Measurements from ENCODE around the gene ATP8B1. TPM values are rescaled to one million over a fixed set of nuclear protein-coding genes. Genes with fewer than 3 reads are reported as not detected.

The ATP8B1 gene
- polyA plus RNA-seq, 1 donor from 2014 or later, result 0.50 TPM

- Mint-ChIP-seq H3K27ac (no peak overlapping the region), H3K4me3 (no peak overlapping the region), H3K9me3 (peaks cover 2 to 7% (median 3%) of the 10 kb centered on the region in 3 donors), H3K4me1 (peaks cover 0 to 2% (median 2%) of the 10 kb centered on the region in 3 donors), H3K27me3 (peaks cover 15% of the 10 kb centered on the region), H3K36me3 (no peaks in the 10 kb centered on the region)
These were observed 4.4 kb upstream of the ATP8B1 start for GRCh38 chr18:57807336-57808117.

- peaks cover 19% of the 10 kb centered on the region for H3K27me3 Mint-ChIP-seq
- no peak overlapping the region for H3K4me3 Mint-ChIP-seq
- no peak overlapping the region for H3K27ac Mint-ChIP-seq
- peaks cover 0 to 5% (median 5%) of the 10 kb centered on the region in 3 donors for H3K4me1 Mint-ChIP-seq
- peaks cover under 1 to 7% (median 3%) of the 10 kb centered on the region in 3 donors for H3K9me3 Mint-ChIP-seq
- H3K36me3 Mint-ChIP-seq, result no peaks in the 10 kb centered on the region
These were observed 3.8 kb upstream of the ATP8B1 start for GRCh38 chr18:57806978-57807285.

- H3K36me3 Mint-ChIP-seq, result no peaks in the 10 kb centered on the region
- peaks cover 0 to 2% (median 2%) of the 10 kb centered on the region in 3 donors for H3K9me3 Mint-ChIP-seq
- peaks cover 25% of the 10 kb centered on the region for H3K27me3 Mint-ChIP-seq
- H3K4me3 Mint-ChIP-seq, result no peak overlapping the region
- no peak overlapping the region for H3K27ac Mint-ChIP-seq
- peaks cover 1 to 10% (median 5%) of the 10 kb centered on the region in 3 donors for H3K4me1 Mint-ChIP-seq
These were observed 3.3 kb upstream of the ATP8B1 start for GRCh38 chr18:57806201-57806977.

GRCh38 chr18:57805117-57805516 is 2.0 kb upstream of the ATP8B1 start:
- Mint-ChIP-seq H3K27ac (no peak overlapping the region), H3K36me3 (no peaks in the 10 kb centered on the region), H3K4me3 (peak overlapping the region in 1 of 4 donors; percentile 3), H3K9me3 (no peaks in the 10 kb centered on the region), H3K4me1 (peaks cover 5 to 13% (median 6%) of the 10 kb centered on the region in 3 donors), H3K27me3 (peaks cover 29% of the 10 kb centered on the region)

- Mint-ChIP-seq H3K9me3 (no peaks in the 10 kb centered on the region), H3K27ac (no peak overlapping the region), H3K36me3 (no peaks in the 10 kb centered on the region), H3K27me3 (peaks cover 29% of the 10 kb centered on the region), H3K4me3 (peak overlapping the region in 1 of 4 donors; percentile 3), H3K4me1 (peaks cover 5 to 13% (median 6%) of the 10 kb centered on the region in 3 donors)
These were observed 1.4 kb upstream of the ATP8B1 start for GRCh38 chr18:57804557-57804956.

- no peak overlapping the region for H3K27ac Mint-ChIP-seq
- H3K4me1 Mint-ChIP-seq, result peaks cover 5 to 13% (median 6%) of the 10 kb centered on the region in 3 donors
- peak overlapping the region; percentile 63 to 93 (median 84) for H3K4me3 Mint-ChIP-seq
- peaks cover 29% of the 10 kb centered on the region for H3K27me3 Mint-ChIP-seq
- peaks cover 1% of the 10 kb centered on the region for H3K36me3 Mint-ChIP-seq
- H3K9me3 Mint-ChIP-seq, result no peaks in the 10 kb centered on the region
These were observed 657 bp downstream of the ATP8B1 start for GRCh38 chr18:57802213-57803102.

- Mint-ChIP-seq H3K27ac (no peak overlapping the region), H3K4me1 (peaks cover 5 to 13% (median 6%) of the 10 kb centered on the region in 3 donors), H3K4me3 (peak overlapping the region; percentile 63 to 93 (median 84)), H3K27me3 (peaks cover 28% of the 10 kb centered on the region), H3K9me3 (no peaks in the 10 kb centered on the region), H3K36me3 (peaks cover 1% of the 10 kb centered on the region)
These were observed 1.3 kb downstream of the ATP8B1 start for GRCh38 chr18:57801761-57802212.

GRCh38 chr18:57801325-57801724 is 1.8 kb downstream of the ATP8B1 start:
- Mint-ChIP-seq H3K36me3 (peaks cover 1% of the 10 kb centered on the region), H3K27ac (no peak overlapping the region), H3K4me1 (peaks cover 5 to 13% (median 6%) of the 10 kb centered on the region in 3 donors), H3K4me3 (peak overlapping the region; percentile 63 to 93 (median 84)), H3K9me3 (no peaks in the 10 kb centered on the region), H3K27me3 (peaks cover 27% of the 10 kb centered on the region)

- peaks cover 22% of the 10 kb centered on the region for H3K27me3 Mint-ChIP-seq
- peak overlapping the region in 1 of 4 donors; percentile 52 for H3K4me3 Mint-ChIP-seq
- H3K4me1 Mint-ChIP-seq, result peaks cover 4 to 10% (median 5%) of the 10 kb centered on the region in 3 donors
- H3K9me3 Mint-ChIP-seq, result peaks cover 0 to 4% (median 0%) of the 10 kb centered on the region in 3 donors
- H3K36me3 Mint-ChIP-seq, result peaks cover 9% of the 10 kb centered on the region
- no peak overlapping the region for H3K27ac Mint-ChIP-seq
These were observed 4.3 kb downstream of the ATP8B1 start for GRCh38 chr18:57798713-57799373.

- Mint-ChIP-seq H3K4me1 (peaks cover 3 to 10% (median 5%) of the 10 kb centered on the region in 3 donors), H3K36me3 (peaks cover 9% of the 10 kb centered on the region), H3K27ac (no peak overlapping the region), H3K9me3 (peaks cover 0 to 4% (median 0%) of the 10 kb centered on the region in 3 donors), H3K4me3 (no peak overlapping the region), H3K27me3 (peaks cover 16% of the 10 kb centered on the region)
These were observed 5.9 kb downstream of the ATP8B1 start for GRCh38 chr18:57797209-57797651.

- Mint-ChIP-seq H3K4me1 (no peaks in the 10 kb centered on the region), H3K9me3 (peaks cover 0 to 4% (median 2%) of the 10 kb centered on the region in 3 donors), H3K4me3 (no peak overlapping the region), H3K36me3 (peaks cover 17% of the 10 kb centered on the region), H3K27me3 (peaks cover 3% of the 10 kb centered on the region), H3K27ac (no peak overlapping the region)
These were observed 8.0 kb downstream of the ATP8B1 start for GRCh38 chr18:57794951-57795728.

GRCh38 chr18:57793302-57793986 is 9.7 kb downstream of the ATP8B1 start:
- H3K27ac Mint-ChIP-seq, result no peak overlapping the region
- H3K4me1 Mint-ChIP-seq, result no peaks in the 10 kb centered on the region
- H3K4me3 Mint-ChIP-seq, result peak overlapping the region in 1 of 4 donors; percentile 47
- H3K27me3 Mint-ChIP-seq, result peaks cover 4% of the 10 kb centered on the region
- peaks cover 0 to 4% (median 2%) of the 10 kb centered on the region in 3 donors for H3K9me3 Mint-ChIP-seq
- H3K36me3 Mint-ChIP-seq, result peaks cover 20% of the 10 kb centered on the region
